Measurements from ENCODE around the gene IQGAP1. TPM values are rescaled to one million over a fixed set of nuclear protein-coding genes. Genes with fewer than 3 reads are reported as not detected.

The IQGAP1 gene
- total RNA-seq, 1 donor: 297 TPM

DNA sequence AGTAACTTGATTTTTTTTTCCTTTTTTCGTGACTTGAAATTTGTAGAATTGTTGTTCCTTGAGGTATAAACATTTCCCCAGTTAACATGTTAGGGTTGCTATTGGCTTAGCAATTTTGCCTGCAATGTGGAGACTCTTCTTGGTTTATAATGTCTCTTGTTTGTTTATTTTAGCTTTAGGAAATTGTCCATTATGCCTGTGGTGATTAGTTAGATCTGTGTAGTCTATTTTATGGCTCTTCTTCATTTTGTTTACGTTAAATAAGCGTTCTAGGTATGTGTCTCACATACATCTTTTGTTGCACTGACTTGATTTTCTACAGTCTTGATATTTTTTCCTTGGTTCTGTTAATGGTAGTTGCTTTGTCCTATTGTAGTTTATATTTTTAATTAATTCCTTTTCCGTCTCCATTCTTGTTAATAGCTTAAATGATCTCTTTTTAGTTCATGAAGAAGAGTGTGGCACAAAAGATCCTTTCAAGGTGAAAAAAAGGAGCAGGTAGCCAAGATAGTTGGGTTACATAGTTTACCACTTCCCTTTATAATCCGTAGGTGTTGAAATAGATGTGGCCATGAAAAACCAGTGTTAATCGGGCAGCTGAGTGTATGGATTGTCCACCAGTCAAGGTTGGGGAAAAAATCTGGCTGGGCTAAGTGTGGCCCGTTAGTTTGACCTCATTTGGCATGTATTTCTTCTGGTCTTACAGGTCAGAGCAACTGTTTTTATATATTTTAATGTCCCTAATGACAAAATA is 12.1 kb downstream of the IQGAP1 start:
- TF ChIP-seq CTCF (IDR thresholded peaks at IDR 0.05; ENCODE audit: insufficient read depth, low read depth, low read length): no peak
- H3K4me3 ChIP-seq (ENCODE audit: low read depth, low read length): peak overlapping the region; percentile 13
- peak; percentile 58 for DNase-seq (ENCODE audit: low read depth)

- peak overlapping the region; percentile 19 for H3K4me3 ChIP-seq (ENCODE audit: low read depth, low read length)
- TF ChIP-seq CTCF (IDR thresholded peaks at IDR 0.05; ENCODE audit: insufficient read depth, low read depth, low read length): no peak
Observed at GRCh38 chr15:90400759-90401314, 12.8 kb downstream of the IQGAP1 start.

GRCh38 chr15:90401495-90401894 is 13.5 kb downstream of the IQGAP1 start:
- TF ChIP-seq CTCF (IDR thresholded peaks at IDR 0.05; ENCODE audit: insufficient read depth, low read depth, low read length): no peak
- H3K4me3 ChIP-seq (ENCODE audit: low read depth, low read length): peak overlapping the region; percentile 19
- no peak for DNase-seq (ENCODE audit: low read depth)

More at GRCh38 chr15:90400759-90401314, 12.8 kb downstream of the IQGAP1 start:
- DNase-seq (ENCODE audit: low read depth): peak; percentile 97

- no peak for TF ChIP-seq CTCF (IDR thresholded peaks at IDR 0.05; ENCODE audit: insufficient read depth, low read depth, low read length)
- no peak overlapping the region for H3K4me3 ChIP-seq (ENCODE audit: low read depth, low read length)
- DNase-seq (ENCODE audit: low read depth): peak; percentile 81
Observed at GRCh38 chr15:90402223-90402622, 14.2 kb downstream of the IQGAP1 start.

GRCh38 chr15:90402767-90403166 is 14.7 kb downstream of the IQGAP1 start:
- no peak for DNase-seq (ENCODE audit: low read depth)
- TF ChIP-seq CTCF (IDR thresholded peaks at IDR 0.05; ENCODE audit: insufficient read depth, low read depth, low read length): no peak
- no peak overlapping the region for H3K4me3 ChIP-seq (ENCODE audit: low read depth, low read length)

- no peak for TF ChIP-seq CTCF (IDR thresholded peaks at IDR 0.05; ENCODE audit: insufficient read depth, low read depth, low read length)
Observed at GRCh38 chr15:90405055-90405607, 17.1 kb downstream of the IQGAP1 start.

More at GRCh38 chr15:90405055-90405607, 17.1 kb downstream of the IQGAP1 start:
- DNase-seq (ENCODE audit: low read depth): no peak
- no peak overlapping the region for H3K4me3 ChIP-seq (ENCODE audit: low read depth, low read length)
